GM12875 (cell line): ENCODE results near the gene KRT20.

Experiments
- H3K4me3 ChIP-seq: one replicate; pipeline ENCODE4 v1.5.1; 2011; ENCODE audit warnings: low read depth, low read length, control low read depth
- CTCF ChIP-seq: IDR thresholded peaks from 2 replicates; pipeline ENCODE4 v1.5.1; 2011; ENCODE audit warnings: low read depth, mild to moderate bottlenecking, control low read depth, inconsistent platforms, low read length, moderate library complexity, borderline replicate concordance; ENCODE audit not compliant: insufficient read depth

Gene KRT20

GRCh38 chr17:40906613-40907012, 21.6 kb upstream of the KRT20 start:
- H3K4me3 ChIP-seq, result no peak overlapping the region
- no peak for TF ChIP-seq CTCF

- no peak for TF ChIP-seq CTCF
- H3K4me3 ChIP-seq, result no peak overlapping the region
Observed at GRCh38 chr17:40905370-40905769, 20.3 kb upstream of the KRT20 start.

DNA sequence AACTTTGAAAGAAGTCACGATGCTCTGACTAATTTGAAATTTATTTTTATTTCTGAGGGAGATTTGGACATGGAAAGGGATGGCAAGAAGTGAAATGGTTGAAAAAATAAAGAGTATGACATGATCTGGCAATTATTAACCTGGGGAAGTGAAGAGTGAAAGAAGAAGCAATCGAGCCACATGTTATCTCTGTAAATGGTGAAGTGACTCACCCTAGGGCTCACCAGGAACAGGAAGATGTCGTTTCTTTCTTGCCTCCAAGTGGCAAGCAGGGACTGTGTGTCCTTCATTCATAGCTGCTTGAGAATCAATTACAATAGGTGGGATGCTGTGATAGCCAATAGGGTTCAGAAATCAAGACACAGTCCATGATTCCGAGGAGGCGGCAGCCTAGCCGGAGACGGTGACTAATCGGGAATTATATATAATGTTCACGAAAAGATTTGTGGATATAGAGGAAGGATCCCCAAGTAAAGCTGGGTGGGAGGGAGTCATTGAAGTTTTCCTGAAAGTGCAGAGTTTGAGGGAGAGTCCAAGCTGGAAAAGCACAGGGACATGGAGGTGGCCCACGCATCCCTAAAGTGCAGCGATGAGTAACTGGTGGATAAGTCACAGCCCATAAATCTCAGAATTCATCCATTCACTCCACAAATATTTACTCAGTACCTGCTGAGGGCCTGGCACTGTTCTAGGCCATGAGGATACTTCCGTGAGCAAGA, 18.2 kb upstream of the KRT20 start:
- TF ChIP-seq CTCF, result no peak
- H3K4me3 ChIP-seq, result no peak overlapping the region

- TF ChIP-seq CTCF, result no peak
- no peak overlapping the region for H3K4me3 ChIP-seq
Observed at GRCh38 chr17:40902498-40902897, 17.5 kb upstream of the KRT20 start.

DNA sequence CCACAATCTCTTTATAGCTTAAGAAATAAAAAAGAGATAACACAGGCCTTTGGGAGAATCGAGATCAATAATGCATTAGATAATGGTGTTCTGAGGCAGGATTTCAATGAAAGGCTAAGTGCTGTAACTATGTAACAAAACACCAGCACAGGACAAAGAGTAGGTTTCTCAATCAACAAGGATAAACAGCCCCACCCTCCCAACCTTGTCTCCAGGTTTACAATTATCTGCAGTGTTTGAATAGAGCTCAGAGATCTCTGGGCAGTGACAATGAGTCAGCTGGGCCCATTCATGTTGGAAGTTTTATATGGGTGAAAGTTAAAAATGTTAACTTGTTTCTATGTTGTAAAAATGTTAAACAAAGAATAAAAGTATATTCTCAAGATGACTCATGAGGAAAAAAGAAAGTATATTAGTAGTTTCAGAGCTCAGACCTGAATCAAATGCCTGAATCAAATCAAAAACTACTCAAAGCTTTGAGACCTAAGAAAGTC, 17.0 kb upstream of the KRT20 start:
- no peak for TF ChIP-seq CTCF
- no peak overlapping the region for H3K4me3 ChIP-seq

DNA sequence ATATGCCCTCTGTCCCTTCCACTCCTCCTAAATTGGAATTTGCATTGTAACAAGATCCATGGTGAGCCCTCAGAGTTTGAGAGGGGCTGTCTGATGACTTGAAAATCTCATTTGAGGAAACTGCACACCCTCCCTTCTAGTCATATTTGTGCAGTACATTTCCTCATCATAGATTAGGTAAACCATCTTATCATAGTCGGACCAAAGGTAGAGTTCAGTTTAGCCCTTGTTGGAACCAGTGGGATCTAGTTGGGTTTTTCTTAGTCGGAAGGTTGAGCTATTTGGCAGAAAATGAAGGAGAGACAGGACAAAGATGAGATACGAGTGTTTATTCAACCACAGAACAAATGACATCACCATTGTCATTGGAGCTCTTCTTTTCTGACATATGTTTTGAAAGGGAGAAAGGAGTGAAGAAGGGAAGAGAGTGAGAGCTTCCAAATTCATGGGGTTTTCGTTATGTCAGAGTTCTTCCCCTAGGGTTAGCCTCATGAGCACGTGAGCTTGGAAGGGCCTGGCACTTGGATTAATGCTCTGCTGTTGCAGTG, 15.8 kb upstream of the KRT20 start:
- H3K4me3 ChIP-seq, result no peak overlapping the region
- TF ChIP-seq CTCF, result no peak

DNA sequence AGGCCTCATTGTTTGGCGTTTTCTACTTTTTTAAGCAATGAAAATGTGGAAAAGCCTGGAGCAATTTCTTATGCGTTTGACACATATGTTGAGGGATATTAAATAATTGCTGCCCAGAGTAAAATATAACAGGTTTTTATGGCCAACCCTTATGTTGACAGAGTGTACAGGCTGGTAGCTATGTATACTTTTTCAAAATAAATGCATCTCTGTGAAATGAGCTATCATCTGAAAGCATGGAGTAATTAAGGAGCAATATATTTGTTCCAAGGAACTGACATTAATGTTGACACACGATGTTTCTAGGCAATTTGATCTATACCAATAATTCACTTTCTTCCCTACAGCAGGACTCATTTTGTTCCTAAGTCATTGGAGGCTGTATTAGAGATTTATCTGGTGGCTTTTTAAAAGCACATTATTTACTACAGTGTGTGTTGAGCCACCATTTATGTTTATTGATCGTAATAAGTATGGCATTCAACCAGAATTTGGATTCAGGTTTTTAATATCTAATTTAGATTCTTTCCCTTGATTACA, 11.9 kb upstream of the KRT20 start:
- no peak overlapping the region for H3K4me3 ChIP-seq
- TF ChIP-seq CTCF, result no peak
